HT1080 (cell line): ENCODE results near the gene FNBP1L. TPM values are rescaled to one million over a fixed set of nuclear protein-coding genes. Genes with fewer than 3 reads are reported as not detected.

Source experiments
- DNase-seq: peaks from one replicate; pipeline ENCODE4 v3.0.0-alpha.2; 2015; ENCODE audit warnings: low read depth
- total RNA-seq: library from RNA; depleted of rRNA; stranded (reverse); fragments of >200 nt; shearing (Covaris generic); gene quantifications from 2 replicates; pipeline ENCODE4 v1.2.3, GENCODE V29; 2014

FNBP1L gene
- total RNA-seq, 1 experiment from 2014 or later: 26.3 TPM

GRCh38 chr1:93483606-93484005 lies 35.7 kb downstream of the FNBP1L start:
- no peak for DNase-seq

GRCh38 chr1:93488207-93488606 lies 40.3 kb downstream of the FNBP1L start:
- no peak for DNase-seq

- no peak for DNase-seq
Observed at GRCh38 chr1:93489756-93490155, 41.8 kb downstream of the FNBP1L start.

- no peak for DNase-seq
Observed at GRCh38 chr1:93490357-93490756, 42.4 kb downstream of the FNBP1L start.

GRCh38 chr1:93495911-93496310 lies 48.0 kb downstream of the FNBP1L start:
- no peak for DNase-seq

GRCh38 chr1:93496520-93496919 lies 48.6 kb downstream of the FNBP1L start:
- DNase-seq: no peak

GRCh38 chr1:93499075-93499474 lies 51.2 kb downstream of the FNBP1L start:
- DNase-seq: no peak

- DNase-seq: no peak
Observed at GRCh38 chr1:93499533-93499932, 51.6 kb downstream of the FNBP1L start.

- no peak for DNase-seq
Observed at GRCh38 chr1:93500275-93500674, 52.4 kb downstream of the FNBP1L start.

- no peak for DNase-seq
Observed at GRCh38 chr1:93501399-93501798, 53.5 kb downstream of the FNBP1L start.

GRCh38 chr1:93501829-93502369 lies 54.0 kb downstream of the FNBP1L start:
- DNase-seq: no peak

- DNase-seq: no peak
Observed at GRCh38 chr1:93502571-93502970, 54.7 kb downstream of the FNBP1L start.

GRCh38 chr1:93503163-93503562 lies 55.2 kb downstream of the FNBP1L start:
- DNase-seq: no peak

GRCh38 chr1:93503816-93504215 lies 55.9 kb downstream of the FNBP1L start:
- DNase-seq: no peak

GRCh38 chr1:93504247-93505033 lies 56.5 kb downstream of the FNBP1L start:
- DNase-seq: no peak

GRCh38 chr1:93506126-93506525 lies 58.2 kb downstream of the FNBP1L start:
- peak; percentile 48 for DNase-seq

- peak; percentile 32 for DNase-seq
Observed at GRCh38 chr1:93516164-93516563, 68.2 kb downstream of the FNBP1L start.

GRCh38 chr1:93518516-93518915 lies 70.6 kb downstream of the FNBP1L start:
- no peak for DNase-seq

- peak; percentile 60 for DNase-seq
Observed at GRCh38 chr1:93519199-93519829, 71.4 kb downstream of the FNBP1L start.

- DNase-seq: no peak
Observed at GRCh38 chr1:93521618-93522017, 73.7 kb downstream of the FNBP1L start.

- no peak for DNase-seq
Observed at GRCh38 chr1:93522721-93523120, 74.8 kb downstream of the FNBP1L start.

GRCh38 chr1:93525431-93525830 lies 77.5 kb downstream of the FNBP1L start:
- DNase-seq: no peak

- DNase-seq: no peak
Observed at GRCh38 chr1:93526431-93526830, 78.5 kb downstream of the FNBP1L start.
